Measurements from ENCODE around the gene PPP1R9A.

PPP1R9A gene

GRCh38 chr7:94901981-94902380, 5.4 kb upstream of the PPP1R9A start:
- no peaks in the 10 kb centered on the region for H3K9me3 ChIP-seq (ENCODE audit: severe bottlenecking)
- no peak overlapping the region for H3K4me3 ChIP-seq (ENCODE audit: severe bottlenecking)
- no peak for TF ChIP-seq CTCF (IDR thresholded peaks at IDR 0.05; ENCODE audit: poor library complexity, severe bottlenecking)
- peaks cover 35% of the 10 kb centered on the region for H3K27me3 ChIP-seq (ENCODE audit: insufficient read depth, poor library complexity, severe bottlenecking)
- DNase-seq (ENCODE audit: low spot score) (no peak), ATAC-seq (ENCODE audit: low read depth) (no peak)
- no peaks in the 10 kb centered on the region for H3K36me3 ChIP-seq (ENCODE audit: low read depth)
- no peak overlapping the region for H3K27ac ChIP-seq (ENCODE audit: poor library complexity, severe bottlenecking)
- H3K4me1 ChIP-seq (ENCODE audit: insufficient read depth, poor library complexity, severe bottlenecking) = no peaks in the 10 kb centered on the region

GRCh38 chr7:94903971-94904370, 3.4 kb upstream of the PPP1R9A start:
- DNase-seq (ENCODE audit: low spot score) (no peak), ATAC-seq (ENCODE audit: low read depth) (no peak)
- Histone ChIP-seq H3K4me1 (ENCODE audit: insufficient read depth, poor library complexity, severe bottlenecking) (peaks cover 4% of the 10 kb centered on the region), H3K27me3 (ENCODE audit: insufficient read depth, poor library complexity, severe bottlenecking) (peaks cover 51% of the 10 kb centered on the region), H3K27ac (ENCODE audit: poor library complexity, severe bottlenecking) (no peak overlapping the region), H3K4me3 (ENCODE audit: severe bottlenecking) (no peak overlapping the region), H3K9me3 (ENCODE audit: severe bottlenecking) (no peaks in the 10 kb centered on the region), H3K36me3 (ENCODE audit: low read depth) (no peaks in the 10 kb centered on the region)
- TF ChIP-seq CTCF (IDR thresholded peaks at IDR 0.05; ENCODE audit: poor library complexity, severe bottlenecking) = no peak

GRCh38 chr7:94904982-94905381, 2.4 kb upstream of the PPP1R9A start:
- H3K4me3 ChIP-seq (ENCODE audit: severe bottlenecking) = no peak overlapping the region
- DNase-seq (ENCODE audit: low spot score) (no peak), ATAC-seq (ENCODE audit: low read depth) (no peak)
- H3K9me3 ChIP-seq (ENCODE audit: severe bottlenecking) = no peaks in the 10 kb centered on the region
- H3K4me1 ChIP-seq (ENCODE audit: insufficient read depth, poor library complexity, severe bottlenecking) = peaks cover 4% of the 10 kb centered on the region
- H3K36me3 ChIP-seq (ENCODE audit: low read depth) = no peaks in the 10 kb centered on the region
- no peak overlapping the region for H3K27ac ChIP-seq (ENCODE audit: poor library complexity, severe bottlenecking)
- peaks cover 61% of the 10 kb centered on the region for H3K27me3 ChIP-seq (ENCODE audit: insufficient read depth, poor library complexity, severe bottlenecking)
- TF ChIP-seq CTCF (IDR thresholded peaks at IDR 0.05; ENCODE audit: poor library complexity, severe bottlenecking) = no peak

GRCh38 chr7:94906065-94906851, 1.1 kb upstream of the PPP1R9A start:
- no peaks in the 10 kb centered on the region for H3K9me3 ChIP-seq (ENCODE audit: severe bottlenecking)
- peaks cover 67% of the 10 kb centered on the region for H3K27me3 ChIP-seq (ENCODE audit: insufficient read depth, poor library complexity, severe bottlenecking)
- ATAC-seq (ENCODE audit: low read depth) (no peak), DNase-seq (ENCODE audit: low spot score) (no peak)
- no peak overlapping the region for H3K27ac ChIP-seq (ENCODE audit: poor library complexity, severe bottlenecking)
- H3K4me1 ChIP-seq (ENCODE audit: insufficient read depth, poor library complexity, severe bottlenecking) = peaks cover 4% of the 10 kb centered on the region
- no peaks in the 10 kb centered on the region for H3K36me3 ChIP-seq (ENCODE audit: low read depth)
- H3K4me3 ChIP-seq (ENCODE audit: severe bottlenecking) = no peak overlapping the region
- no peak for TF ChIP-seq CTCF (IDR thresholded peaks at IDR 0.05; ENCODE audit: poor library complexity, severe bottlenecking)

GRCh38 chr7:94907811-94908322, 473 bp downstream of the PPP1R9A start:
- no peaks in the 10 kb centered on the region for H3K9me3 ChIP-seq (ENCODE audit: severe bottlenecking)
- peak overlapping the region; percentile 30 for H3K4me3 ChIP-seq (ENCODE audit: severe bottlenecking)
- no peak for TF ChIP-seq CTCF (IDR thresholded peaks at IDR 0.05; ENCODE audit: poor library complexity, severe bottlenecking)
- H3K4me1 ChIP-seq (ENCODE audit: insufficient read depth, poor library complexity, severe bottlenecking) = peaks cover 4% of the 10 kb centered on the region
- H3K27me3 ChIP-seq (ENCODE audit: insufficient read depth, poor library complexity, severe bottlenecking) = peaks cover 73% of the 10 kb centered on the region
- no peak for DNase-seq (ENCODE audit: low spot score)
- no peaks in the 10 kb centered on the region for H3K36me3 ChIP-seq (ENCODE audit: low read depth)
- peak; percentile 51 for ATAC-seq (ENCODE audit: low read depth)
- no peak overlapping the region for H3K27ac ChIP-seq (ENCODE audit: poor library complexity, severe bottlenecking)

Data from RWPE2 (cell line).